ENCODE data around the gene SLCO2B1. TPM values are rescaled to one million over a fixed set of nuclear protein-coding genes. Genes with fewer than 3 reads are reported as not detected.

The SLCO2B1 gene
- total RNA-seq, 1 experiment from 2014 or later: 0.57 TPM

DNA sequence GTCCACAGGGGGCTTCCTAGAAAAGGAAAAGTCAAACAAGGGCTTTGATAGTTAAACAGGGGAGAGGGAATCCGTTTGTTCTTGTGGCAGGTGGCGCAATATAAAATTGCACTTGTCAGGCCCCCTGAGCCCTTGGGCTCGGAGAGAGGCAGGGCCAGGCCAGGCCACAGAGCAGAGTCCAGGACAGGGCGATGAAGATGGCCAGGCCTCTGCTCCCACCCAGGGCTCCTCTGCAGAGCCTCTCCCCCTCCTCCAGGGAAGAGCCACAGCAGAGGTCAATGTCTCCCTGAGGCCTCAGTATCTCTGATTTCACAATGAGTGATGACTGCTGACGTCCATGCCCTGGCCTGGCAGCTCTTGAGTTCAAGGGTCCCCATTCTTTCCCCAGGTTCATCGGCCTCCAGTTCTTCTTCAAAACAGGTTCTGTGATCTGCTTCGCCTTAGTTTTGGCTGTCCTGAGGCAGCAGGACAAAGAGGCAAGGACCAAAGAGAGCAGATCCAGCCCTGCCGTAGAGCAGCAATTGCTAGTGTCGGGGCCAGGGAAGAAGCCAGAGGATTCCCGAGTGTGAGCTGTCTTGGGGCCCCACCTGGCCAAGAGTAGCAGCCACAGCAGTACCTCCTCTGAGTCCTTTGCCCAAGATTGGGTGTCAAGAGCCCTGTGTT is 53.2 kb downstream of the SLCO2B1 start:
- no peak overlapping the region for H3K27ac Mint-ChIP-seq
- ATAC-seq (no peak), DNase-seq (ENCODE audit: low spot score) (no peak)
- H3K9me3 Mint-ChIP-seq: no peaks in the 10 kb centered on the region
- POLR2A ChIA-PET: interaction anchor here (0.6 to 1.0 kb wide), 2 partner anchors 20 to 25 kb away, joined by 3 read pairs; no protein-coding TSS in a partner anchor
- H3K4me3 Mint-ChIP-seq: no peak overlapping the region
- H3K36me3 Mint-ChIP-seq: no peaks in the 10 kb centered on the region
- H3K27me3 Mint-ChIP-seq (ENCODE audit: low read depth): no peaks in the 10 kb centered on the region; the same call in 1 of the 2 replicates
- TF ChIP-seq, protein P1, sequence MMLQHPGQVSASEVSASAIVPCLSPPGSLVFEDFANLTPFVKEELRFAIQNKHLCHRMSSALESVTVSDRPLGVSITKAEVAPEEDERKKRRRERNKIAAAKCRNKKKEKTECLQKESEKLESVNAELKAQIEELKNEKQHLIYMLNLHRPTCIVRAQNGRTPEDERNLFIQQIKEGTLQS (CRISPR knock-in tag; conservative IDR thresholded peaks at IDR 0.05): no peak
- TF ChIP-seq ZNF138 (CRISPR knock-in tag; conservative IDR thresholded peaks at IDR 0.05) (no peak), EMX1 (CRISPR knock-in tag; IDR thresholded peaks at IDR 0.05) (no peak), FOXP1 (CRISPR knock-in tag; IDR thresholded peaks at IDR 0.05; ENCODE audit: borderline replicate concordance) (no peak), ZNF317 (CRISPR knock-in tag; IDR thresholded peaks at IDR 0.05; ENCODE audit: borderline replicate concordance, low read depth) (no peak), IRF2 (CRISPR knock-in tag; IDR thresholded peaks at IDR 0.05; ENCODE audit: borderline replicate concordance, low read depth) (no peak), ZNF263 (CRISPR knock-in tag; IDR thresholded peaks at IDR 0.05; ENCODE audit: low read depth) (no peak), ELF4 (CRISPR knock-in tag; IDR thresholded peaks at IDR 0.05; ENCODE audit: low read depth) (no peak), TP53 (CRISPR knock-in tag; IDR thresholded peaks at IDR 0.05) (no peak), NFYB (CRISPR knock-in tag; conservative IDR thresholded peaks at IDR 0.05; ENCODE audit: low read depth) (no peak), MYBL2 (CRISPR knock-in tag; IDR thresholded peaks at IDR 0.05) (no peak), MXD4 (CRISPR knock-in tag; IDR thresholded peaks at IDR 0.05; ENCODE audit: borderline replicate concordance) (no peak), SP1 (CRISPR knock-in tag; conservative IDR thresholded peaks at IDR 0.05) (no peak), ATF1 (CRISPR knock-in tag; IDR thresholded peaks at IDR 0.05) (no peak), OVOL2 (CRISPR knock-in tag; IDR thresholded peaks at IDR 0.05; ENCODE audit: borderline replicate concordance) (no peak), ZNF219 (CRISPR knock-in tag; IDR thresholded peaks at IDR 0.05; ENCODE audit: borderline replicate concordance) (no peak), ZNF121 (CRISPR knock-in tag; IDR thresholded peaks at IDR 0.05) (no peak)
- TF ChIP-seq, protein P2, sequence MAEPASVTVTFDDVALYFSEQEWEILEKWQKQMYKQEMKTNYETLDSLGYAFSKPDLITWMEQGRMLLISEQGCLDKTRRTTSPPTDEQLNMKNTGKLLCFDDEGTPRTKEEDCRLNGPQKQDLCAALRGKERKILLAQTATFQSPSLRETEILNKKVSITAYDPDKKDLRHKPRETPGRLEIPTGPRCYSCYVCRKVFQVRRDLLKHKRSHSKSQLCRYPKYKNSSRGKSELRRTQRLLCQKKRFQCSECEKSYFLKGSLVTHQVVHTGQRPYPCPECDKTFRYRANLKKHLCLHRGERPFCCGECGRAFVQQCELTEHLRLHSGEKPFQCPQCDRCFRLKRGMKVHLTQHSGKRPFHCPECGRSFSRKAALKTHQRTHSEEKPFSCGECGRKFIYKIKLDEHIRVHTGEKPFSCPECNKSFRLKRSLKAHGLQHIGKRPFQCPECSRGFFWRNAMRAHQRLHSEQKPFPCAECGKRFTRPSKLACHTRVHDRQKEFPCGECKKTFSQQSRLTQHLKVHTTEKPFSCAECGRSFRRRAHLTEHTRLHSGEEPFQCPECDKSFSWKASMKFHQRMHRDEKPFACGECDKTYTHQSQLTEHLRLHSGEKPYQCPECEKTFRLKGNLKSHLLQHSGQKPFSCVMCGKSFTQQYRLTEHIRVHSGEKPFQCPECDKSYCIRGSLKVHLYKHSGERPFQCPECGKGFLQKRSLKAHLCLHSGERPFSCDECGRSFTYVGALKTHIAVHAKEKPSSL (CRISPR knock-in tag; conservative IDR thresholded peaks at IDR 0.05): no peak
- TF ChIP-seq, protein P3, sequence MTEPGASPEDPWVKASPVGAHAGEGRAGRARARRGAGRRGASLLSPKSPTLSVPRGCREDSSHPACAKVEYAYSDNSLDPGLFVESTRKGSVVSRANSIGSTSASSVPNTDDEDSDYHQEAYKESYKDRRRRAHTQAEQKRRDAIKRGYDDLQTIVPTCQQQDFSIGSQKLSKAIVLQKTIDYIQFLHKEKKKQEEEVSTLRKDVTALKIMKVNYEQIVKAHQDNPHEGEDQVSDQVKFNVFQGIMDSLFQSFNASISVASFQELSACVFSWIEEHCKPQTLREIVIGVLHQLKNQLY (CRISPR knock-in tag; IDR thresholded peaks at IDR 0.05): no peak
- CTCF ChIA-PET: interaction anchor here (0.5 to 11.6 kb wide), 57 partner anchors 10 to 502 kb away, joined by 3 to 590 read pairs (median 7); partner anchors contain the start of genes NEU3, SLCO2B1 and TPBGL
- peaks cover 28% of the 10 kb centered on the region for H3K4me1 Mint-ChIP-seq

DNA sequence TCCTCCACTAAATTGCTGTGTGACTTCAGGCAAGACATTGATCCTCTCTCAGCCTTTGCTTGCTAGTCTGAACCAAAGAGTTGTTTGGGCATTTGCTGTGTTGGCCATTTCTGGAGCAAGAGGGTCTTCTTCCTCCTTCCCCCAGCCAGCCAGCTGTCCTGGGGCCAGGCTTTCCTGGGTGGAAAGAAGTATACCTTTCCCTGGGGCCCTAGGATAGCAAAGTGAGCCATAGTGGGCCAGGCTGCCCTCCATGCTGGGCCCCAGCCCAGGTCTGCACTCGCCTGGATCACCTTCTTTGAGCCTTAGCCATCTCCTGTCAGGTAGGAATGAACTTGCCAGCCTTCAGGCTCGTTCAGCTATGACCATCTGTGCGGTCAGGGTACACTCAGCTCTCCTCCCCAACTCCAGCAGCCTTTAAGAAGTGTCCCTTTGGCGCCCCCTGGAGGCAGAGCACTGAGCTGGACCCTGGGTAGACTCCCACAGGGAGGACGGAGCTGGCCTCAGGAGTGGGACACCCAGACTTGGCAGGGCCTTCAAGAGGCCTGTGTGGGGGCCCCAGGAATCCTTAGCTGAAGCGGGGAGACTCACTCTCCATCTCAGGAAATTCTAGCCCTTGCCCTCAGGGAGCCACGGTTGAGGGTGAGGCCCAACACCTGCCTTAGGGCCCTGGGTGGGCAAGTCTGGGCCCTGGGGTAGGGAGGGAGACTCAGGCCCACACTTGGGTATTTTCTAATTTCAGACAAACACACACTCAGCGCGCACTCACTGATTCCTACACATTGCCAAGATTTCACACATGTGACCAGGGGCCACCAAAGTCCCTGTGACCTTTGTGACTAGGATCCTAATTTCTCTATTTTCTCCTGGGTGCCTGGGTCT is 54.0 kb downstream of the SLCO2B1 start:
- peak; percentile 94 for DNase-seq (ENCODE audit: low spot score)
- CTCF ChIA-PET: interaction anchor here (0.5 to 11.6 kb wide), 61 partner anchors 9 to 1160 kb away, joined by 3 to 590 read pairs (median 7); partner anchors contain the start of genes NEU3, SLCO2B1 and TPBGL
- no peaks in the 10 kb centered on the region; the same call in 1 of the 2 replicates for H3K27me3 Mint-ChIP-seq (ENCODE audit: low read depth)
- no peak for TF ChIP-seq NFE2L1 (CRISPR knock-in tag; IDR thresholded peaks at IDR 0.05)
- TF ChIP-seq, protein P4, sequence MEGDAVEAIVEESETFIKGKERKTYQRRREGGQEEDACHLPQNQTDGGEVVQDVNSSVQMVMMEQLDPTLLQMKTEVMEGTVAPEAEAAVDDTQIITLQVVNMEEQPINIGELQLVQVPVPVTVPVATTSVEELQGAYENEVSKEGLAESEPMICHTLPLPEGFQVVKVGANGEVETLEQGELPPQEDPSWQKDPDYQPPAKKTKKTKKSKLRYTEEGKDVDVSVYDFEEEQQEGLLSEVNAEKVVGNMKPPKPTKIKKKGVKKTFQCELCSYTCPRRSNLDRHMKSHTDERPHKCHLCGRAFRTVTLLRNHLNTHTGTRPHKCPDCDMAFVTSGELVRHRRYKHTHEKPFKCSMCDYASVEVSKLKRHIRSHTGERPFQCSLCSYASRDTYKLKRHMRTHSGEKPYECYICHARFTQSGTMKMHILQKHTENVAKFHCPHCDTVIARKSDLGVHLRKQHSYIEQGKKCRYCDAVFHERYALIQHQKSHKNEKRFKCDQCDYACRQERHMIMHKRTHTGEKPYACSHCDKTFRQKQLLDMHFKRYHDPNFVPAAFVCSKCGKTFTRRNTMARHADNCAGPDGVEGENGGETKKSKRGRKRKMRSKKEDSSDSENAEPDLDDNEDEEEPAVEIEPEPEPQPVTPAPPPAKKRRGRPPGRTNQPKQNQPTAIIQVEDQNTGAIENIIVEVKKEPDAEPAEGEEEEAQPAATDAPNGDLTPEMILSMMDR (IDR thresholded peaks at IDR 0.05): peak; percentile 95
- no peak for TF ChIP-seq GRHL2 (CRISPR knock-in tag; IDR thresholded peaks at IDR 0.05; ENCODE audit: insufficient replicate concordance, severe bottlenecking)
- no peak for TF ChIP-seq JAZF1 (CRISPR knock-in tag; IDR thresholded peaks at IDR 0.05)
- TF ChIP-seq, protein P5, sequence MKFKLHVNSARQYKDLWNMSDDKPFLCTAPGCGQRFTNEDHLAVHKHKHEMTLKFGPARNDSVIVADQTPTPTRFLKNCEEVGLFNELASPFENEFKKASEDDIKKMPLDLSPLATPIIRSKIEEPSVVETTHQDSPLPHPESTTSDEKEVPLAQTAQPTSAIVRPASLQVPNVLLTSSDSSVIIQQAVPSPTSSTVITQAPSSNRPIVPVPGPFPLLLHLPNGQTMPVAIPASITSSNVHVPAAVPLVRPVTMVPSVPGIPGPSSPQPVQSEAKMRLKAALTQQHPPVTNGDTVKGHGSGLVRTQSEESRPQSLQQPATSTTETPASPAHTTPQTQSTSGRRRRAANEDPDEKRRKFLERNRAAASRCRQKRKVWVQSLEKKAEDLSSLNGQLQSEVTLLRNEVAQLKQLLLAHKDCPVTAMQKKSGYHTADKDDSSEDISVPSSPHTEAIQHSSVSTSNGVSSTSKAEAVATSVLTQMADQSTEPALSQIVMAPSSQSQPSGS (CRISPR knock-in tag; IDR thresholded peaks at IDR 0.05; ENCODE audit: borderline replicate concordance, low read depth): no peak

More for the DNA sequence above, 54.0 kb downstream of the SLCO2B1 start:
- peak; percentile 95 for ATAC-seq
- Mint-ChIP-seq H3K4me1 (peaks cover 28% of the 10 kb centered on the region), H3K36me3 (no peaks in the 10 kb centered on the region), H3K27ac (no peak overlapping the region), H3K9me3 (no peaks in the 10 kb centered on the region), H3K4me3 (no peak overlapping the region)
- POLR2A ChIA-PET: interaction anchor here (0.6 to 1.3 kb wide), 4 partner anchors 9 to 61 kb away, joined by 3 to 4 read pairs (median 3); no protein-coding TSS in a partner anchor
